ENCODE results near the gene SENP1. TPM values are rescaled to one million over a fixed set of nuclear protein-coding genes. Genes with fewer than 3 reads are reported as not detected.
"Not testable (repeated sequence)": the region's sequence is repeated elsewhere in the genome, so short reads cannot be mapped to it uniquely, and the experiment has no call there.

The SENP1 gene
- total and polyA plus RNA-seq, 2 experiments from 2014 or later, result 8.6 to 27.7 TPM

DNA sequence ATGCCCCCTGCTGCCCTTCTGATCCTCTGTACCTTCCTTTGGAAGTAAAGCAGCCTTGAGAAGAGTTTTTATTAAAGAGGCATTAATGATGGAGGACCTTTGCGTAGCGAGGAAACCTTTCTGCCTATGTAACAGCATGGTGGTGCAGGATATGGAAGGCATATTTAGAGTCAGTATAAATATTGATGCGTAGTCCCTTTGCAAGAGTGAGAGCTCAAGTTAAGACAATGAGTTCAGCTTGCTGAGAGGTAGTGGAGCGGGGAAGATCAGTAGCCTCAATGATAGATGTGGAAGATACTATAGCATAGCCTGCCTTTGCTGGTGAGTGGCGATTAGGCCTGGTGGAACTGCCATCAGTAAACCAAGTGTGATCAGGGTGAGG, 5.4 kb upstream of the SENP1 start:
- not testable (repeated sequence) for H4K20me1 ChIP-seq (replicated peaks; ENCODE audit: insufficient read depth); H3K9me3 Mint-ChIP-seq; H3K36me3 Mint-ChIP-seq (ENCODE audit: low read depth); H3K27me3 Mint-ChIP-seq (ENCODE audit: insufficient read depth, low read depth, poor library complexity); H3K36me3 ChIP-seq (ENCODE audit: insufficient read depth); H3K4me1 Mint-ChIP-seq; H3K27ac ChIP-seq (ENCODE audit: low read depth); H3K9me2 ChIP-seq (ENCODE audit: insufficient read depth); H3K4me3 ChIP-seq; H3K4me1 ChIP-seq (ENCODE audit: insufficient read depth); H3K79me2 ChIP-seq (replicated peaks; ENCODE audit: insufficient read depth); H2AFZ ChIP-seq; ATAC-seq; H3K4me2 ChIP-seq; H3K4me3 Mint-ChIP-seq; DNase-seq (ENCODE audit: low spot score); H3K27ac Mint-ChIP-seq; H3F3A ChIP-seq (replicated peaks; ENCODE audit: low read depth)
- peaks cover 20% of the 10 kb centered on the region for H3K27me3 ChIP-seq (ENCODE audit: insufficient read depth)

DNA sequence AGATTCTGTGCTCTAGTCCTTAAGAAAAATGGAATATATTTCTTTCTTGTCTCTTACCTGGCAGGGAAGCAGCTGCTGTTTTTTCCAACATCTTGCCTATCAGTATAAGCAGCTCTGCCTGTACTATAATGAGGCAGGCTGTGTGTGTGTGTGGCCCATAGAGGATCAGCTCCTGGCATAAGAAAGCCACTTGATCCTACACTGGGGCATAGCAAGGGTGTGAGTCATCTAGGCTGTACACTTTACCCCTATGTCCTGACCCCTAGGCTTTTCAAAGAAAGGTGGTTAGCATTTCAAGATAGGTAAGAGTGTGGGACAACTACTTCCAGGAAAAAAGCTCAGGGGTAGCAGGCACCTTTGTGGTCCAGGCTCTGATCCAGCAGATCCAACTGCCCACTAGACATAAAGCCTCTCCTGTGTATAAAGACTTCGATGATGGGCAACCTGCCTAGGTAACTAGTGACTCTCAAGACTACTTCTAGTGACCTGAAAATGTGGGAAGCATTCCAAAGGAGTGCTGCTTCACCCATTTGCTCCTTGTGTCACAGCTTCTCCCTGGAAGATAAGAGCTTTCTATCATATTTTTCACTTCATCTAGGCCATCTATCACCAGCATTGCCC, 4.9 kb upstream of the SENP1 start:
- ATAC-seq (no peak), DNase-seq (ENCODE audit: low spot score) (no peak)
- Histone ChIP-seq H3K36me3 (ENCODE audit: insufficient read depth) (no peaks in the 10 kb centered on the region), H3K4me2 (no peak overlapping the region), H3K9me2 (ENCODE audit: insufficient read depth) (no peaks in the 10 kb centered on the region), H3K79me2 (replicated peaks; ENCODE audit: insufficient read depth) (no peaks in the 10 kb centered on the region), H3K27ac (ENCODE audit: low read depth) (no peak overlapping the region), H2AFZ (no peak overlapping the region), H3F3A (replicated peaks; ENCODE audit: low read depth) (peaks cover 8% of the 10 kb centered on the region; the same call in 1 of the 2 replicates), H3K4me1 (ENCODE audit: insufficient read depth) (peaks cover 7% of the 10 kb centered on the region; the same call in 1 of the 2 replicates), H3K4me3 (no peak overlapping the region), H4K20me1 (replicated peaks; ENCODE audit: insufficient read depth) (no peaks in the 10 kb centered on the region), H3K27me3 (ENCODE audit: insufficient read depth) (peaks cover 20% of the 10 kb centered on the region)
- Mint-ChIP-seq H3K4me1 (peaks cover 7% of the 10 kb centered on the region), H3K27ac (no peak overlapping the region), H3K36me3 (ENCODE audit: low read depth) (no peaks in the 10 kb centered on the region), H3K27me3 (ENCODE audit: insufficient read depth, low read depth, poor library complexity) (peaks cover 6% of the 10 kb centered on the region), H3K9me3 (peaks cover 8% of the 10 kb centered on the region; the same call in 2 of the 3 replicates), H3K4me3 (no peak overlapping the region)
- TF ChIP-seq EZH2 (IDR thresholded peaks at IDR 0.05; ENCODE audit: low read depth, unreplicated experiment) (no peak), STAT1 (IDR thresholded peaks at IDR 0.05; ENCODE audit: unreplicated experiment) (no peak), ZNF114 (CRISPR knock-in tag; IDR thresholded peaks at IDR 0.05) (no peak), POLR2AphosphoS5 (IDR thresholded peaks at IDR 0.05; ENCODE audit: low read depth) (no peak), EZH2phosphoT487 (IDR thresholded peaks at IDR 0.05; ENCODE audit: unreplicated experiment) (no peak), CREB1 (CRISPR knock-in tag; IDR thresholded peaks at IDR 0.05; ENCODE audit: low read depth) (no peak)
- TF ChIP-seq, protein P1, sequence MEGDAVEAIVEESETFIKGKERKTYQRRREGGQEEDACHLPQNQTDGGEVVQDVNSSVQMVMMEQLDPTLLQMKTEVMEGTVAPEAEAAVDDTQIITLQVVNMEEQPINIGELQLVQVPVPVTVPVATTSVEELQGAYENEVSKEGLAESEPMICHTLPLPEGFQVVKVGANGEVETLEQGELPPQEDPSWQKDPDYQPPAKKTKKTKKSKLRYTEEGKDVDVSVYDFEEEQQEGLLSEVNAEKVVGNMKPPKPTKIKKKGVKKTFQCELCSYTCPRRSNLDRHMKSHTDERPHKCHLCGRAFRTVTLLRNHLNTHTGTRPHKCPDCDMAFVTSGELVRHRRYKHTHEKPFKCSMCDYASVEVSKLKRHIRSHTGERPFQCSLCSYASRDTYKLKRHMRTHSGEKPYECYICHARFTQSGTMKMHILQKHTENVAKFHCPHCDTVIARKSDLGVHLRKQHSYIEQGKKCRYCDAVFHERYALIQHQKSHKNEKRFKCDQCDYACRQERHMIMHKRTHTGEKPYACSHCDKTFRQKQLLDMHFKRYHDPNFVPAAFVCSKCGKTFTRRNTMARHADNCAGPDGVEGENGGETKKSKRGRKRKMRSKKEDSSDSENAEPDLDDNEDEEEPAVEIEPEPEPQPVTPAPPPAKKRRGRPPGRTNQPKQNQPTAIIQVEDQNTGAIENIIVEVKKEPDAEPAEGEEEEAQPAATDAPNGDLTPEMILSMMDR (conservative IDR thresholded peaks at IDR 0.05; ENCODE audit: low read depth in 2 of 2), result no peak
- TF ChIP-seq, protein P2, sequence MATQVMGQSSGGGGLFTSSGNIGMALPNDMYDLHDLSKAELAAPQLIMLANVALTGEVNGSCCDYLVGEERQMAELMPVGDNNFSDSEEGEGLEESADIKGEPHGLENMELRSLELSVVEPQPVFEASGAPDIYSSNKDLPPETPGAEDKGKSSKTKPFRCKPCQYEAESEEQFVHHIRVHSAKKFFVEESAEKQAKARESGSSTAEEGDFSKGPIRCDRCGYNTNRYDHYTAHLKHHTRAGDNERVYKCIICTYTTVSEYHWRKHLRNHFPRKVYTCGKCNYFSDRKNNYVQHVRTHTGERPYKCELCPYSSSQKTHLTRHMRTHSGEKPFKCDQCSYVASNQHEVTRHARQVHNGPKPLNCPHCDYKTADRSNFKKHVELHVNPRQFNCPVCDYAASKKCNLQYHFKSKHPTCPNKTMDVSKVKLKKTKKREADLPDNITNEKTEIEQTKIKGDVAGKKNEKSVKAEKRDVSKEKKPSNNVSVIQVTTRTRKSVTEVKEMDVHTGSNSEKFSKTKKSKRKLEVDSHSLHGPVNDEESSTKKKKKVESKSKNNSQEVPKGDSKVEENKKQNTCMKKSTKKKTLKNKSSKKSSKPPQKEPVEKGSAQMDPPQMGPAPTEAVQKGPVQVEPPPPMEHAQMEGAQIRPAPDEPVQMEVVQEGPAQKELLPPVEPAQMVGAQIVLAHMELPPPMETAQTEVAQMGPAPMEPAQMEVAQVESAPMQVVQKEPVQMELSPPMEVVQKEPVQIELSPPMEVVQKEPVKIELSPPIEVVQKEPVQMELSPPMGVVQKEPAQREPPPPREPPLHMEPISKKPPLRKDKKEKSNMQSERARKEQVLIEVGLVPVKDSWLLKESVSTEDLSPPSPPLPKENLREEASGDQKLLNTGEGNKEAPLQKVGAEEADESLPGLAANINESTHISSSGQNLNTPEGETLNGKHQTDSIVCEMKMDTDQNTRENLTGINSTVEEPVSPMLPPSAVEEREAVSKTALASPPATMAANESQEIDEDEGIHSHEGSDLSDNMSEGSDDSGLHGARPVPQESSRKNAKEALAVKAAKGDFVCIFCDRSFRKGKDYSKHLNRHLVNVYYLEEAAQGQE (IDR thresholded peaks at IDR 0.05; ENCODE audit: unreplicated experiment), result no peak
- TF ChIP-seq, protein P3, sequence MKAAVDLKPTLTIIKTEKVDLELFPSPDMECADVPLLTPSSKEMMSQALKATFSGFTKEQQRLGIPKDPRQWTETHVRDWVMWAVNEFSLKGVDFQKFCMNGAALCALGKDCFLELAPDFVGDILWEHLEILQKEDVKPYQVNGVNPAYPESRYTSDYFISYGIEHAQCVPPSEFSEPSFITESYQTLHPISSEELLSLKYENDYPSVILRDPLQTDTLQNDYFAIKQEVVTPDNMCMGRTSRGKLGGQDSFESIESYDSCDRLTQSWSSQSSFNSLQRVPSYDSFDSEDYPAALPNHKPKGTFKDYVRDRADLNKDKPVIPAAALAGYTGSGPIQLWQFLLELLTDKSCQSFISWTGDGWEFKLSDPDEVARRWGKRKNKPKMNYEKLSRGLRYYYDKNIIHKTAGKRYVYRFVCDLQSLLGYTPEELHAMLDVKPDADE (IDR thresholded peaks at IDR 0.05), result no peak
